SJSA1 (cell line): ENCODE measurements around the gene BPI. TPM values are rescaled to one million over a fixed set of nuclear protein-coding genes. Genes with fewer than 3 reads are reported as not detected.
A peak's percentile ranks its signal among the peaks of the same experiment; 100 is the strongest.

ENCODE experiments used
- DNase-seq, 2 experiments: peaks; one replicate each; pipeline ENCODE4 v3.0.0-alpha.2; 2015 to 2020; ENCODE audit warnings: low spot score in 2 of 2, low read depth in 1 of 2
- H3K27ac ChIP-seq: fragments of 250-450 bp; sonication (Bioruptor Pico); 2 replicates; pipeline ENCODE4 v1.5.1; 2020; ENCODE audit warnings: mild to moderate bottlenecking, moderate library complexity
- H3K27me3 ChIP-seq: fragments of 250-450 bp; sonication (Bioruptor Pico); replicated peaks from 2 replicates; pipeline ENCODE4 v1.5.1; 2020; ENCODE audit warnings: mild to moderate bottlenecking, moderate library complexity
- H3K36me3 ChIP-seq: fragments of 250-450 bp; sonication (Bioruptor Pico); 2 replicates; pipeline ENCODE4 v1.5.1; 2020; ENCODE audit warnings: mild to moderate bottlenecking
- H3K4me1 ChIP-seq: fragments of 250-450 bp; sonication (Bioruptor Pico); replicated peaks from 2 replicates; pipeline ENCODE4 v1.6.1; 2021; ENCODE audit warnings: mild to moderate bottlenecking
- H3K4me3 ChIP-seq: fragments of 250-450 bp; sonication (Bioruptor Pico); 2 replicates; pipeline ENCODE4 v1.5.1; 2020; ENCODE audit warnings: mild to moderate bottlenecking
- H3K9me3 ChIP-seq: fragments of 250-450 bp; sonication (Bioruptor Pico); replicated peaks from 2 replicates; pipeline ENCODE4 v1.5.1; 2020; ENCODE audit warnings: mild to moderate bottlenecking
- total RNA-seq: library from RNA; depleted of rRNA; stranded (reverse); fragments of >200 nt; shearing (Covaris generic); gene quantifications from 2 replicates; pipeline ENCODE4 v1.2.3, GENCODE V29; 2014

Gene BPI
- total RNA-seq, 1 experiment from 2014 or later, result 0.11 TPM

GRCh38 chr20:38284893-38285444, 19.0 kb upstream of the BPI start:
- Histone ChIP-seq H3K27ac (no peak overlapping the region), H3K9me3 (peaks cover 2% of the 10 kb centered on the region; the same call in 1 of the 2 replicates), H3K27me3 (no peaks in the 10 kb centered on the region), H3K4me3 (no peak overlapping the region), H3K4me1 (peaks cover 20% of the 10 kb centered on the region), H3K36me3 (no peaks in the 10 kb centered on the region)
- no peak for DNase-seq

- Histone ChIP-seq H3K4me1 (peaks cover 21% of the 10 kb centered on the region), H3K36me3 (no peaks in the 10 kb centered on the region), H3K27ac (no peak overlapping the region), H3K27me3 (no peaks in the 10 kb centered on the region), H3K4me3 (no peak overlapping the region), H3K9me3 (no peaks in the 10 kb centered on the region; the same call in 1 of the 2 replicates)
- no peak for DNase-seq
Observed at GRCh38 chr20:38286586-38287531, 17.1 kb upstream of the BPI start.

- no peak overlapping the region for H3K4me3 ChIP-seq
- no peak overlapping the region for H3K27ac ChIP-seq
- H3K27me3 ChIP-seq, result no peaks in the 10 kb centered on the region
- H3K4me1 ChIP-seq, result peaks cover 21% of the 10 kb centered on the region
- H3K36me3 ChIP-seq, result no peaks in the 10 kb centered on the region
- no peaks in the 10 kb centered on the region for H3K9me3 ChIP-seq
- peak; percentile 94 to 98 for DNase-seq
Observed at GRCh38 chr20:38290829-38291814, 12.8 kb upstream of the BPI start.

GRCh38 chr20:38291966-38292365, 12.0 kb upstream of the BPI start:
- peaks cover 20% of the 10 kb centered on the region for H3K4me1 ChIP-seq
- H3K27me3 ChIP-seq, result no peaks in the 10 kb centered on the region
- H3K27ac ChIP-seq, result no peak overlapping the region
- no peaks in the 10 kb centered on the region for H3K36me3 ChIP-seq
- no peak overlapping the region for H3K4me3 ChIP-seq
- no peaks in the 10 kb centered on the region for H3K9me3 ChIP-seq
- DNase-seq, result no peak

- H3K4me1 ChIP-seq, result peaks cover 9% of the 10 kb centered on the region
- no peaks in the 10 kb centered on the region for H3K27me3 ChIP-seq
- no peaks in the 10 kb centered on the region for H3K9me3 ChIP-seq
- DNase-seq, result no peak
- no peak overlapping the region for H3K27ac ChIP-seq
- no peak overlapping the region for H3K4me3 ChIP-seq
- no peaks in the 10 kb centered on the region for H3K36me3 ChIP-seq
Observed at GRCh38 chr20:38293491-38294065, 10.4 kb upstream of the BPI start.

GRCh38 chr20:38294076-38294591, 9.8 kb upstream of the BPI start:
- Histone ChIP-seq H3K27ac (no peak overlapping the region), H3K9me3 (no peaks in the 10 kb centered on the region), H3K4me3 (no peak overlapping the region), H3K36me3 (no peaks in the 10 kb centered on the region), H3K4me1 (peaks cover 9% of the 10 kb centered on the region), H3K27me3 (no peaks in the 10 kb centered on the region)
- DNase-seq, result no peak

- H3K27me3 ChIP-seq, result no peaks in the 10 kb centered on the region
- DNase-seq, result no peak
- no peak overlapping the region for H3K27ac ChIP-seq
- no peaks in the 10 kb centered on the region for H3K9me3 ChIP-seq
- H3K4me3 ChIP-seq, result no peak overlapping the region
- peaks cover 7% of the 10 kb centered on the region for H3K4me1 ChIP-seq
- no peaks in the 10 kb centered on the region for H3K36me3 ChIP-seq
Observed at GRCh38 chr20:38295811-38296210, 8.1 kb upstream of the BPI start.

- H3K27ac ChIP-seq, result no peak overlapping the region
- peaks cover under 1% of the 10 kb centered on the region; the same call in 1 of the 2 replicates for H3K4me1 ChIP-seq
- no peak overlapping the region for H3K4me3 ChIP-seq
- no peaks in the 10 kb centered on the region for H3K27me3 ChIP-seq
- no peaks in the 10 kb centered on the region for H3K36me3 ChIP-seq
- no peak for DNase-seq
- no peaks in the 10 kb centered on the region for H3K9me3 ChIP-seq
Observed at GRCh38 chr20:38296433-38296832, 7.5 kb upstream of the BPI start.

- no peak overlapping the region for H3K4me3 ChIP-seq
- no peaks in the 10 kb centered on the region for H3K27me3 ChIP-seq
- DNase-seq, result no peak
- no peak overlapping the region for H3K27ac ChIP-seq
- no peaks in the 10 kb centered on the region for H3K36me3 ChIP-seq
- no peaks in the 10 kb centered on the region for H3K9me3 ChIP-seq
- no peaks in the 10 kb centered on the region for H3K4me1 ChIP-seq
Observed at GRCh38 chr20:38297916-38298674, 5.9 kb upstream of the BPI start.

GRCh38 chr20:38298768-38299288, 5.1 kb upstream of the BPI start:
- Histone ChIP-seq H3K9me3 (no peaks in the 10 kb centered on the region), H3K4me3 (no peak overlapping the region), H3K27ac (no peak overlapping the region), H3K36me3 (no peaks in the 10 kb centered on the region), H3K4me1 (peaks cover 6% of the 10 kb centered on the region), H3K27me3 (no peaks in the 10 kb centered on the region)
- DNase-seq, result no peak

- H3K27me3 ChIP-seq, result no peaks in the 10 kb centered on the region
- no peaks in the 10 kb centered on the region for H3K36me3 ChIP-seq
- no peak overlapping the region for H3K27ac ChIP-seq
- DNase-seq, result no peak
- no peaks in the 10 kb centered on the region for H3K9me3 ChIP-seq
- H3K4me3 ChIP-seq, result no peak overlapping the region
- peaks cover 16% of the 10 kb centered on the region for H3K4me1 ChIP-seq
Observed at GRCh38 chr20:38299963-38300362, 4.0 kb upstream of the BPI start.

GRCh38 chr20:38300438-38300837, 3.5 kb upstream of the BPI start:
- Histone ChIP-seq H3K4me1 (peaks cover 16% of the 10 kb centered on the region), H3K27ac (no peak overlapping the region), H3K9me3 (no peaks in the 10 kb centered on the region), H3K36me3 (no peaks in the 10 kb centered on the region), H3K4me3 (no peak overlapping the region), H3K27me3 (no peaks in the 10 kb centered on the region)
- no peak for DNase-seq
